NT2/D1 (cell line): ENCODE results near the gene TTYH2.

ENCODE experiments used
- DNase-seq: peaks from one replicate; pipeline ENCODE4 v3.0.0-alpha.2; 2011; ENCODE audit warnings: low read depth, low spot score
- H3K27me3 ChIP-seq: 2 replicates; pipeline ENCODE4 v1.6.0; 2011; ENCODE audit warnings: mild to moderate bottlenecking; ENCODE audit not compliant: insufficient read length, insufficient read depth
- H3K36me3 ChIP-seq: 2 replicates; pipeline ENCODE4 v1.6.1; 2011; ENCODE audit warnings: mild to moderate bottlenecking, low read length, mixed read lengths; ENCODE audit not compliant: insufficient read depth, insufficient read length
- H3K4me1 ChIP-seq: 2 replicates; pipeline ENCODE4 v1.5.1; 2011; ENCODE audit not compliant: insufficient read depth, insufficient read length
- H3K4me3 ChIP-seq: 2 replicates; pipeline ENCODE4 v1.5.1; 2011; ENCODE audit warnings: low read depth; ENCODE audit not compliant: insufficient read length
- H3K9ac ChIP-seq: 2 replicates; pipeline ENCODE4 v1.6.0; 2011; ENCODE audit warnings: low read depth; ENCODE audit not compliant: insufficient read length
- H3K9me3 ChIP-seq: 2 replicates; pipeline ENCODE4 v1.5.1; 2011; ENCODE audit warnings: mild to moderate bottlenecking, low read length; ENCODE audit not compliant: insufficient read depth
- SUZ12 ChIP-seq: IDR thresholded peaks from 2 replicates; pipeline ENCODE4 v1.6.1; 2011; ENCODE audit not compliant: insufficient read length, insufficient read depth; ENCODE audit errors: extremely low read depth
- YY1 ChIP-seq: IDR thresholded peaks from 2 replicates; pipeline ENCODE4 v1.6.1; 2011; ENCODE audit not compliant: insufficient read length, insufficient read depth
- ZNF274 ChIP-seq: IDR thresholded peaks from 2 replicates; pipeline ENCODE4 v1.6.1; 2011; ENCODE audit warnings: mild to moderate bottlenecking, low read depth, low read length

The TTYH2 gene

DNA sequence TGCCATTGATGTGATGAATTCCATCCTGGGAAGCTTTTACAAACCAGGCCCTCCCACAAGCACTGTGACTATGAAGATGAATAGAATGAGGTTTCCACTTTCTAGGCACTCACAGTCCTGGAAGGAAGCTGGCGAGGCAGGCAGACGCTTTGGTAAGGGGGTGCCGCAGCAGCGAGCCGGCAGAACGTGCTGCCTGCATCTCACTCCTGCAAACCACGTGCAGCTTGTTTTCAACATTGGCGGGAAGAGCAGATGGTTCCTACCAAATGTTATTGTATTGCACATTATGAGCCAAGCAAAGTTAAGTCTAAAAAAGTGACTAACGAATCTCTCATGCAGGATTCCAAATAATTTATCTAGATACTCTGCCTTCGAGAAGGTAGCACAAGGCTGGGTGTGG lies 57.0 kb downstream of the TTYH2 start:
- Histone ChIP-seq H3K4me1 (peaks cover 29% of the 10 kb centered on the region), H3K9me3 (no peaks in the 10 kb centered on the region; the same call in 1 of the 2 replicates), H3K9ac (no peak overlapping the region), H3K27me3 (peaks cover 12% of the 10 kb centered on the region), H3K4me3 (no peak overlapping the region), H3K36me3 (no peaks in the 10 kb centered on the region)
- TF ChIP-seq ZNF274 (no peak), YY1 (no peak), SUZ12 (no peak)
- no peak for DNase-seq

- TF ChIP-seq SUZ12 (no peak), YY1 (no peak)
- no peak overlapping the region for H3K4me3 ChIP-seq
- H3K9me3 ChIP-seq, result no peaks in the 10 kb centered on the region; the same call in 1 of the 2 replicates
- H3K36me3 ChIP-seq, result no peaks in the 10 kb centered on the region
- peaks cover 12% of the 10 kb centered on the region for H3K27me3 ChIP-seq
- H3K9ac ChIP-seq, result no peak overlapping the region
- H3K4me1 ChIP-seq, result peaks cover 35% of the 10 kb centered on the region
- no peak for DNase-seq
Measured at GRCh38 chr17:74271281-74271680, 57.9 kb downstream of the TTYH2 start.

DNA sequence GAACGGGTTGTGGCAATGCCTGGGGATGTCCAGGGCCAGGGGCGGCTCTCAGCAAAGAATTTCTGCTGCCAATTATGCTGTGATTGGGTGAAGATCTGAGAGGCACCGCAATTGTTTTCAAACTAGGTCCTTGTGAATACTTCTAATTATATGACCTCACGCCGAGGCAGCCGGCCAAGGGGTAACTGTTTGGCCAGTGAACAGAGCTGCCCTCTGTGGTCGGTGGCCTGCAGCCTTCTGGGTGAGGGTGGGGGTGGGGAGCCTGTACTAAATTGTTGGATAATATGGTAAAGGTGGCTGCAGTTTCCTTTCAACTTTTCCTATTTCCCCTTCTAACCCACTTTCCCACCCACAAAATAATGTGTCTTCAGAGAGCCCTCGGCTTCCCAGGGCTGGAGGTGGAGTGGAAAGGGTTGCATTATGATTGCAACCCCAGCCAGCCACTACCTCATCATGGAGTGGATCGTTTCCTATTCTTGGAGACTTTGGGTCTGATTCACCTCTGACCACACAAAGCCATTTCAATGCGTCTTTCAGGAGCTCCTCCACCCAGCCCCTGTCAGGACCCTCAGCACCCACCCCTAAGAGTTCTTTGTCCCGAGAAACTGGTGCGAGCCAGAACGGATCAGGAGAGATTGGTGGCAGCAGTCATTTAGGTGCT lies 58.7 kb downstream of the TTYH2 start:
- DNase-seq, result no peak
- Histone ChIP-seq H3K4me3 (no peak overlapping the region), H3K4me1 (peaks cover 35% of the 10 kb centered on the region), H3K9me3 (no peaks in the 10 kb centered on the region; the same call in 1 of the 2 replicates), H3K36me3 (no peaks in the 10 kb centered on the region), H3K9ac (peak overlapping the region; percentile 43), H3K27me3 (peaks cover 12% of the 10 kb centered on the region)
- TF ChIP-seq YY1, result no peak
- no peak for TF ChIP-seq ZNF274
- TF ChIP-seq SUZ12, result no peak

DNA sequence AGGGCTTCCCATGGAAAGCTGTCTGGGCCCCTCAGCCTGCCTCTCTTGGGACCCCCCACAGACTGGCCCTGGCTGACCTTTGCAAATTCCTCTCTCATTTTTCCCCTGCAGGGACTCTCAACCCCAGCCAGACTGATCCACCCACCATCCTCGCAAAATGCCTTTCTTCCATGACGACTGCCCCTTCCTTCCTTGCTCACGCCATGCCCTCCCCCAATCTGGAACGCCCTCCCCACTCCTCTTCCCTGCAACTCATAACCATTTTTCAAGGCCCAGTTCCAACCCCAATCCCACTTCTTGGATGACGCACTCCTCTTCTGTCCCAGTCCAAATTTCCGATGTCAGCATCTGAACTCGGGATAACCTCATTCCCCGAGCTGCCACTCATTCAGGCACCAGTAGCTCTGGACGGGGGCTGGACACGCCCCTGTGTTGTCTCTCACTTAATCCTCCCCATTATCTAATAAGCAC lies 59.4 kb downstream of the TTYH2 start:
- Histone ChIP-seq H3K9me3 (no peaks in the 10 kb centered on the region), H3K9ac (no peak overlapping the region), H3K4me1 (peaks cover 35% of the 10 kb centered on the region), H3K27me3 (peaks cover 12% of the 10 kb centered on the region), H3K4me3 (no peak overlapping the region), H3K36me3 (no peaks in the 10 kb centered on the region)
- TF ChIP-seq YY1 (no peak), SUZ12 (no peak), ZNF274 (no peak)
- no peak for DNase-seq

- peak within 1 kb of the TSS; percentile 7 for H3K9ac ChIP-seq
- H3K4me1 ChIP-seq, result peaks cover 31% of the 10 kb centered on the region
- no peak within 1 kb of the TSS for H3K4me3 ChIP-seq
- no peak for TF ChIP-seq ZNF274
- TF ChIP-seq SUZ12, result no peak
- TF ChIP-seq YY1, result no peak
- no peaks in the 10 kb centered on the region for H3K9me3 ChIP-seq
- peaks cover 12% of the 10 kb centered on the region for H3K27me3 ChIP-seq
- no peaks in the 10 kb centered on the region for H3K36me3 ChIP-seq
- DNase-seq, result no peak
Measured at GRCh38 chr17:74274060-74274708, 60.8 kb downstream of the TTYH2 start, which contains the start of gene DNAI2. DNAI2 (plus strand) TSS chr17:74274234; CDS start chr17:74281818, 7,584 bp downstream.

GRCh38 chr17:74274709-74275340 lies 61.5 kb downstream of the TTYH2 start:
- Histone ChIP-seq H3K4me1 (peaks cover 31% of the 10 kb centered on the region), H3K4me3 (no peak overlapping the region), H3K9ac (no peak overlapping the region), H3K36me3 (no peaks in the 10 kb centered on the region), H3K9me3 (no peaks in the 10 kb centered on the region), H3K27me3 (peaks cover 12% of the 10 kb centered on the region)
- TF ChIP-seq SUZ12 (no peak), ZNF274 (no peak), YY1 (no peak)
- DNase-seq, result no peak

DNA sequence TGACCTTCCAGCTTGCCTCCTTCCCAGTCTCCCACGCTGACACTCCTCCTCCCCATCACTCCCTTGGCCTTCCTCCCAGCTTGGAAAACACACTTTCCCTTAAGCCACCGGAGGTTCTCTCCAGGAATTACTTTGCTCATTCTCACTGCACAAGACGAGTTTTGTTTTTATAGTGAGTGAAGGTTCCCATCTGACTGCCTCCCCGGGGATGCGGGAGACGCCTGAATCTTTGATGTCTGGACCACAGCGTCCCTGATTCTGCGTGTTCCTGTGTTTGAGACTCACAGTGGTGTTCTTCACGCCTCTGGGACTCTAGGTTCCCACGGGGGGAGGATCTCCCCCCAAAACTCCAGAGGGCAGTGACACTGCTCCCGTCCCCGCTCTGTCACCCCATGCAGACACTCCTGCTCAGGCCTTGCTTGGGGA lies 62.7 kb downstream of the TTYH2 start:
- peaks cover 12% of the 10 kb centered on the region for H3K27me3 ChIP-seq
- H3K4me1 ChIP-seq, result peaks cover 27% of the 10 kb centered on the region
- TF ChIP-seq SUZ12 (no peak), YY1 (no peak), ZNF274 (no peak)
- no peaks in the 10 kb centered on the region for H3K9me3 ChIP-seq
- no peaks in the 10 kb centered on the region for H3K36me3 ChIP-seq
- no peak overlapping the region for H3K9ac ChIP-seq
- no peak for DNase-seq
- H3K4me3 ChIP-seq, result no peak overlapping the region
